GM12874 (cell line): ENCODE measurements around the gene RNF214.

Experiments
- CTCF ChIP-seq: IDR thresholded peaks from 2 replicates; pipeline ENCODE4 v1.5.1; 2011; ENCODE audit warnings: low read depth, mild to moderate bottlenecking, control low read depth, low read length, moderate library complexity; ENCODE audit not compliant: insufficient read depth

RNF214 gene

GRCh38 chr11:117205211-117205818 lies 27.2 kb upstream of the RNF214 start:
- TF ChIP-seq CTCF: no peak

- TF ChIP-seq CTCF: 0 out of 2 replicates have a peak, but pooled peaks have one; percentile 10
Observed at GRCh38 chr11:117208710-117209109, 23.8 kb upstream of the RNF214 start.

- no peak for TF ChIP-seq CTCF
Observed at GRCh38 chr11:117210620-117211019, 21.9 kb upstream of the RNF214 start.

- TF ChIP-seq CTCF: no peak
Observed at GRCh38 chr11:117212697-117213355, 19.6 kb upstream of the RNF214 start.

- no peak for TF ChIP-seq CTCF
Observed at GRCh38 chr11:117214404-117215110, 17.9 kb upstream of the RNF214 start.

GRCh38 chr11:117217141-117218084 lies 15.1 kb upstream of the RNF214 start:
- TF ChIP-seq CTCF: no peak
